GM12878 (cell line): Measurements from ENCODE around the gene EIF2S3B. TPM values are rescaled to one million over a fixed set of nuclear protein-coding genes. Genes with fewer than 3 reads are reported as not detected.
A peak's percentile ranks its signal among the peaks of the same experiment; 100 is the strongest.

Source experiments
- ASH2L ChIP-seq: fragments of 300-600, 200-600 bp; sonication (generic); IDR thresholded peaks from 2 replicates; pipeline ENCODE4 v1.6.1; 2017; ENCODE audit warnings: low read depth, mild to moderate bottlenecking, borderline replicate concordance
- BCL3 ChIP-seq: IDR thresholded peaks from 2 replicates; pipeline ENCODE4 v1.6.1; 2011; ENCODE audit warnings: borderline replicate concordance, low read depth, mild to moderate bottlenecking, moderate library complexity, low read length; ENCODE audit not compliant: insufficient read depth, poor library complexity, severe bottlenecking
- BHLHE40 ChIP-seq, 2 experiments: fragments of 450-650 bp in 1 of 2; IDR thresholded peaks; 2 replicates each; pipeline ENCODE4 v1.6.1; 2011 to 2017; ENCODE audit warnings: low read depth in 2 of 2, borderline replicate concordance in 1 of 2, improper control_type of control experiment in 1 of 2, low read length in 1 of 2, mild to moderate bottlenecking in 1 of 2
- CBX3 ChIP-seq: fragments of 200-600 bp; sonication (generic); IDR thresholded peaks from 2 replicates; pipeline ENCODE4 v1.6.1; 2016; ENCODE audit warnings: low read depth, borderline replicate concordance
- CBX5 ChIP-seq: sonication (generic); IDR thresholded peaks from 2 replicates; pipeline ENCODE4 v1.6.1; 2016; ENCODE audit warnings: low read depth, moderate library complexity, mild to moderate bottlenecking, inconsistent platforms
- CHD2 ChIP-seq: IDR thresholded peaks from 2 replicates; pipeline ENCODE4 v1.6.1; 2011; ENCODE audit warnings: low read depth, low read length, improper control_type of control experiment, borderline replicate concordance
- CREB1 ChIP-seq: IDR thresholded peaks from 2 replicates; pipeline ENCODE4 v1.6.1; 2012; ENCODE audit warnings: low read depth, mild to moderate bottlenecking, inconsistent platforms
- DPF2 ChIP-seq: fragments of 450-650 bp; IDR thresholded peaks from 2 replicates; pipeline ENCODE4 v1.6.1; 2017; ENCODE audit warnings: mild to moderate bottlenecking
- EED ChIP-seq: sonication (generic); IDR thresholded peaks from 2 replicates; pipeline ENCODE4 v1.6.1; 2016; ENCODE audit warnings: antibody characterized with exemption, low read depth
- EP300 ChIP-seq, 2 experiments: fragments of 150-350 bp in 1 of 2; IDR thresholded peaks; 2 replicates each; pipeline ENCODE4 v1.6.1; 2011 to 2012; ENCODE audit warnings: low read depth in 2 of 2, low read length in 2 of 2, borderline replicate concordance in 1 of 2, improper control_type of control experiment in 1 of 2, inconsistent platforms in 1 of 2; ENCODE audit not compliant: control insufficient read depth in 1 of 2
- ETV6 ChIP-seq, 2 experiments: fragments of 450-650 bp in 1 of 2; IDR thresholded peaks in 1 of 2; conservative IDR thresholded peaks in 1 of 2; 2 replicates each; pipeline ENCODE4 v1.6.1; 2014; ENCODE audit warnings: antibody characterized with exemption in 1 of 2, borderline replicate concordance in 1 of 2, low read depth in 1 of 2, mild to moderate bottlenecking in 1 of 2, moderate library complexity in 1 of 2
- IRF4 ChIP-seq: IDR thresholded peaks from 2 replicates; pipeline ENCODE4 v1.6.1; 2011; ENCODE audit warnings: low read depth, low read length
- JUNB ChIP-seq: IDR thresholded peaks from 2 replicates; pipeline ENCODE4 v1.6.1; 2016; ENCODE audit warnings: antibody characterized with exemption, mild to moderate bottlenecking
- MEF2A ChIP-seq: IDR thresholded peaks from 2 replicates; pipeline ENCODE4 v1.6.1; 2011; ENCODE audit warnings: low read depth, mild to moderate bottlenecking, low read length, moderate library complexity; ENCODE audit not compliant: insufficient read depth
- MYB ChIP-seq: fragments of 150-350 bp; IDR thresholded peaks from 2 replicates; pipeline ENCODE4 v1.6.1; 2014; ENCODE audit warnings: mild to moderate bottlenecking, low read depth, low read length, borderline replicate concordance
- NR2F1 ChIP-seq: fragments of 450-650 bp; conservative IDR thresholded peaks from 2 replicates; pipeline ENCODE4 v1.6.1; 2017; ENCODE audit warnings: mild to moderate bottlenecking
- POLR2AphosphoS2 ChIP-seq: IDR thresholded peaks from 2 replicates; pipeline ENCODE4 v1.6.1; 2011; ENCODE audit warnings: low read depth, mild to moderate bottlenecking, low read length, improper control_type of control experiment, moderate library complexity
- POLR2AphosphoS5 ChIP-seq: IDR thresholded peaks from 2 replicates; pipeline ENCODE4 v1.6.1; 2011; ENCODE audit warnings: mild to moderate bottlenecking, low read length, inconsistent platforms
- POU2F2 ChIP-seq: IDR thresholded peaks from 3 replicates; pipeline ENCODE4 v1.6.1; 2011; ENCODE audit warnings: low read depth, mild to moderate bottlenecking, low read length, borderline replicate concordance
- REST ChIP-seq: IDR thresholded peaks from 2 replicates; pipeline ENCODE4 v1.6.1; 2012; ENCODE audit warnings: mild to moderate bottlenecking, low read depth, low read length
- SIN3A ChIP-seq: IDR thresholded peaks from 2 replicates; pipeline ENCODE4 v1.6.1; 2012; ENCODE audit warnings: low read depth, low read length, improper control_type of control experiment
- STAT3 ChIP-seq: IDR thresholded peaks from 2 replicates; pipeline ENCODE4 v1.6.1; 2011; ENCODE audit warnings: low read depth, low read length, improper control_type of control experiment
- TCF12 ChIP-seq: IDR thresholded peaks from 2 replicates; pipeline ENCODE4 v1.6.1; 2011; ENCODE audit warnings: low read depth, mild to moderate bottlenecking, low read length
- YY1 ChIP-seq: IDR thresholded peaks from 2 replicates; pipeline ENCODE4 v1.6.1; 2011; ENCODE audit warnings: low read depth, mild to moderate bottlenecking, low read length
- ZBED1 ChIP-seq: IDR thresholded peaks from 2 replicates; pipeline ENCODE4 v1.6.1; 2016; ENCODE audit warnings: borderline replicate concordance
- ZZZ3 ChIP-seq: IDR thresholded peaks from 2 replicates; pipeline ENCODE4 v1.6.1; 2011; ENCODE audit warnings: low read depth; ENCODE audit not compliant: control insufficient read depth, insufficient read length
- polyA plus RNA-seq, 11 experiments: library from polyadenylated mRNA; depleted of rRNA in 4 of 11; unstranded in 6 of 11; stranded (reverse) in 5 of 11; fragments of >200 nt; fragmentation: Nextera tagmentation in 4 of 11; fragmentation: Illumina TruSeq in 1 of 11; extraction: Ambion mirVana in 4 of 11; extraction: Trizol in 1 of 11; gene quantifications; 1 replicate in 1 of 11; 2 replicates in 10 of 11; pipeline versions ENCODE4 v1.2.1 to v1.2.3, GENCODE V29; 2011 to 2016; ENCODE audit warnings: inconsistent platforms in 2 of 11, missing spikeins in 2 of 11, low read depth in 1 of 11
- total RNA-seq, 4 experiments: library from RNA; depleted of rRNA in 3 of 4; stranded (reverse); fragments of >200 nt in 3 of 4; fragmentation: Illumina TruSeq in 1 of 4; extraction: Trizol in 1 of 4; gene quantifications; 2 replicates each; pipeline versions ENCODE4 v1.2.1 to v1.2.3, GENCODE V29; 2013 to 2021

The EIF2S3B gene
- total and polyA plus RNA-seq, 10 of the 15 experiments (the other 5 are each of a cell fraction or from before 2014, with no cell fraction given) = 0.18 to 2.2 (median 1.4) TPM; not detected in 1

- TF ChIP-seq ETV6 (conservative IDR thresholded peaks at IDR 0.05 in 1 of 2, IDR thresholded peaks at IDR 0.05 in 1 of 2; ENCODE audit: borderline replicate concordance in 1 of 2, low read depth in 1 of 2) (no peak), CREB1 (peak; percentile 47; the same call in 1 of the 2 replicates), ZBED1 (peak; percentile 92), EP300 (IDR thresholded peaks at IDR 0.05; ENCODE audit: borderline replicate concordance in 1 of 2, control insufficient read depth in 1 of 2, low read depth in 2 of 2, low read length in 2 of 2) (no peak), POU2F2 (0 out of 3 replicates have a peak, but pooled peaks have one; percentile 44), BHLHE40 (IDR thresholded peaks at IDR 0.05; ENCODE audit: borderline replicate concordance in 1 of 2, low read depth in 2 of 2, low read length in 1 of 2) (no peak), STAT3 (no peak), MYB (no peak), NR2F1 (no peak), CHD2 (no peak), CBX3 (no peak), DPF2 (no peak), MEF2A (peak; percentile 69; the same call in 1 of the 2 replicates), IRF4 (peak; percentile 96), POLR2AphosphoS2 (no peak), JUNB (peak; percentile 92), YY1 (peak; percentile 34; the same call in 1 of the 2 replicates), SIN3A (no peak), POLR2AphosphoS5 (no peak), BCL3 (peak; percentile 100), ASH2L (no peak), EED (peak; percentile 88), REST (no peak), TCF12 (peak; percentile 83; the same call in 1 of the 2 replicates), CBX5 (peak; percentile 82), ZZZ3 (no peak)
These were observed 37.8 kb downstream of the EIF2S3B start (continued) for GRCh38 chr12:10543499-10543898.
